Measurements from ENCODE around the gene PCNT.
"Not testable (repeated sequence)": the region's sequence is repeated elsewhere in the genome, so short reads cannot be mapped to it uniquely, and the experiment has no call there.

PCNT gene

DNA sequence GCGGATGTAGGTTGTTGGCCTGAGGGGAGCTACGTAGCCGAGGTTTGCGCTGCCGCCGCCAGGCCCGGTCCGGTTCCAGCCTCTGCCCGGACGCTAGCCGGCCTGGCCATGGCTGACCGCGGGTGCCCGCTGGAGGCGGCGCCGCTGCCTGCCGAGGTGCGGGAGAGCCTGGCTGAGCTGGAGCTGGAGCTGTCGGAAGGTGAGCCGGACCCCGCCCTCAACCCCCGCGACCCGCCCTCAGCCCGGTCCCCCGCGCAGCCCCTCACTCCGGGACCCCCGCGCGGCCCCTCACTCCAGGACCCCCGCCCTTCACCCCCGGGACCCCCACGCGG lies 135.0 kb downstream of the PCNT start:
- no peak for DNase-seq

DNA sequence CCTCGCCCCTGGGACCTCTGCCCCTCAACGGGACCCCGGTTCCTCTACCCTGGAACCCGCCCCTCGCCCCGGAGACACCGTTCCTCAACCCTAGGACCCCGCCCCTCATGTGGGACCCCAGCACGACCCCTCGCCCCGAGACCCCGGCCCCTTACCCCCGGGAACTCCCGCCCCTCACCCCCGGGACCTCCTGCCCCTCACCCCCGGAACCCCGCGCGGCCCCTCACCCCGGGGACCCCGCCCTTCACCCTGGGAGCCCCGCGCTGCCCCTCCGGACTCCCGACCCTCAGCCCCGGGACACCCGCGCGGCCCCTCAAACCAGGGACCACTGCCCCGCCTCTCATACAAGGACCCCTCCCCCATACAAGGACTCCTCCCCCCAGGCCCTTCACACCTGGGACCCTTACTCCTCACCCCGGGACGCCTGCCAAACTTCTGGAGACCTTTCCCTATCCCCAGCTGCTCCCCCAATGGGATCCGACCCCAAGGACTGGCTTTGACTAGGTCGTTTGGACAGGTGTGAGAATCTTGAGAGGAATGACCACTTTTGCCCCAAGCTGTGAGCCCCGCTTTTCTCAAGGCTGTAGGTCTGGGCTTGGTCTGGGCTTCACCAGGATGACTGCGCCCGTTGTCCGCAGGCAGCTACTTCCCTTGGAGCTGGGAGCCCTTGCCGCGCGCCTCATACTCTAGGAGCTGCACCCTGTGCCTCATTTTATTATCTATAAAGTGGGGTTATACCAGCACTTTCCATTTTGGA lies 135.6 kb downstream of the PCNT start:
- DNase-seq: peak in 1 of 4 experiments; percentile 5

DNA sequence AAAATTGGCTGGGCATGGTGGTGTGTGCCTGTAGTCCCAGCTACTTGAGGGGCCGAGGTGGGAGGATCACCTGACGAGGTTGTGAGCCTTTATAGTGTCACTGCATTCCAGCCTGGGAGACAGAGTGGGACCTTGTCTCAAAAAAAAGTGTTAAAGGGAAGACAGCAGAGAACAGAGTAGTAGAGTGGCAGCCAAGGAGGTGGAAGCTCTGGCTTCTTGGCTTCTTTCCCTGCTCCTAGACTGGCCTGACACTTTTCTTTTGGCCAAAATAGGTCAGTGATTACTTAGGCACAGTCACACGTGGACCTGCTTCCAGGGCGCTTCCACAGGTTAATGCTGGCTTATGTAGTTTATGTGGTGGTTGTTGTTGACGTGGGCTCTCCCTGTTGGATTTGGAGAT lies 138.0 kb downstream of the PCNT start:
- DNase-seq: no peak

DNA sequence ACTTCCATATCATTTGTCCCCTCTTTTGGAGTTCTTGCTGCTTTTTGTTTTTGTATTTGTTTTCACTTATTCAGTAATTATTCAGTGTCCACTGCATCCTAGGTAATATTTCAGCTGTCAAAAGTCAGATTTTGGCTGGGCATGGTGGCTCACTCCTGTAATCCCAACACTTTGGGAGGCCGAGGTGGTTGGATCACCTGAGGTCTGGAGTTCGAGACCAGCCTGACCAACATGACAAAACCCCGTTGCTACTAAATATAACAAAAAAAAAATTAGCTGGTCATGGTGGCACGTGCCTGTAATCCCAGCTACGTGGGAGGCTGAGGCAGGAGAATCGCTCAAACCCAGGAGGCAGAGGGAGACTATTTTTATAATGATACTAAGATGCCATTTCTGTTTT lies 141.2 kb downstream of the PCNT start:
- DNase-seq: not testable (repeated sequence)

DNA sequence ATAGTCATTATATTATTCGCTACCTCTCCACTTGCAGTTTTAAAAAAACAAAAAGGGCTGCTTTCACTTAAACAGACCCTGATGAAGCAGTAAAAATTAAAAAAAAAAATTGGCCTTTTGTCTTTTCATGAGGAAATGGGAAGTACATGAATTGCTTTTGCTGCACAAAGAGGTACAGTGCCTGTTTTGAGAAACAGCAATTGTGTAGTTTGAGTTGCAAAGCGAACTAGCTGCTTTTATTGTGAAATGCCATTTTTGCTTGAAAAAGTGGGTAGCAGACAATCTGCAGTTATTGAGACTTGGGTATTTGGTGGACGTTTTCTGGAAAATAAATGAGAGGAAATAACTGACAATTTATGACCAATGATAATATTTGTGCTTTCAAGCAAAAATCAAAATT lies 141.7 kb downstream of the PCNT start:
- DNase-seq: no peak

DNA sequence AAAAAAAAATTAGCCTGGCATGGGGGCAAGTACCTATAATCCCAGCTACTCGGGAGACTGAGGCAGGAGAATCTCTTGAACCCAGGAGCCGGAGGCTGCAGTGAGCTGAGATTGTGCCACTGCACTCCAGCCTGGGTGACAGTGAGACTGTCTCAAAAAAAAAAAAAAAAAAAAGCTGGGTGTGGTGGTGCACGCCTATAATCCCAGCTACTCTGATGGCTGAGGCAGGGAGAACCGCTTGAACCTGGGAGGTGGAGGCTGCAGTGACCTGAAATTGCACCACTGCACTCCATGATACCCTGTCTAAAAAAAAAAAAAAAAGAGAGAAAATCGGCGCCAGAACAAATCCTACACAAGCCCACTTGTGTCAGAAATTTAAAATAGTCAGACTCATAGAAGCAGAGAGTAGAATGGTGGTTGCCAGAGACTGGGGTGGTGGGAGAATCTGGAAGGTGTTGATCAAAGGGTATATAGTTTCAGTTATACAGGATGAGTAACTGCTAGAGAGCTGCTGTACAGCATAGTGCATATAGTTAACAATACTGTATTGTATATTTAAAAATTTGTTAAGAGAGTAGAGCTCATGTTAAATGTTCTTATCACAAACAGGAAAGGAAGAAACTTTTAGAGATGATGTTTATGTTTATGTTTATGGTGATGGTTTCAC lies 144.3 kb downstream of the PCNT start:
- DNase-seq: no peak

DNA sequence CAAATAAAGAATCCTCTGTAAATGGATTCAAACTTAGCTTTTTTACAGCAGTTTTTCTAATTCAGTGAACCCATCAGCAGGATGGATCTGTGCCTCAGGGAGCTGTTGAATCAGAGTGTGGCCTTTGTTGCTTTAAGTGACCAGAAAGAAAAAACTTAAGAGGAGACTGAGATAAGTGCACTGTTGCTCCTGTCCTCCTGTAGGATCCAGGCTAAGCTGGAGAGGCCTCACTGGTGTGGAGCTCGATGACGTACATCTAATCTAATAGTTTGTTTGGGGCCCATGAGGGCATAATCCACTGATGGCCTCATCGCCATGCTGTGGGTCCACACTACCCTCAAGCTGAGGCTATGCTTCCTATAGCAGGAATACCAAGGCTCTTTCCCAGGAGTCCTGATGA lies 145.3 kb downstream of the PCNT start:
- no peak for DNase-seq

DNA sequence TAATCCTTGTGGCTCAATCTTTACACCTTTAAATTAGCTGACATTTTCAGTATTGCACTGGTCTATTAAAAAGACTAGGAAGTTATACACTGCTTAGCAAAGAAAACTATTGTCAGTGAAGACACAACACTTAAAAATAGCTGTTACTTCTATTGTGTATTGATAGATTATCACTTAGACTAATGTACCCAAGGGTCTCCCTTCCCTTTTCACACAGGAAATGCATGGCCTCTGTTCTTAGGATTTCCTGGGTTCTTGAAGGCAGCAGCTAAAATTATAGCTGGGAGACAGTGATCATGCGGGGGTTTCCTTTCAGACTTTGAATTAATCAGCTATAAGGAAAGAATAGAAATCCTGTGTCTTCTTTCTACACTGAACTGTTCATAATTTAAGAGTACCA lies 147.6 kb downstream of the PCNT start:
- no peak for DNase-seq

DNA sequence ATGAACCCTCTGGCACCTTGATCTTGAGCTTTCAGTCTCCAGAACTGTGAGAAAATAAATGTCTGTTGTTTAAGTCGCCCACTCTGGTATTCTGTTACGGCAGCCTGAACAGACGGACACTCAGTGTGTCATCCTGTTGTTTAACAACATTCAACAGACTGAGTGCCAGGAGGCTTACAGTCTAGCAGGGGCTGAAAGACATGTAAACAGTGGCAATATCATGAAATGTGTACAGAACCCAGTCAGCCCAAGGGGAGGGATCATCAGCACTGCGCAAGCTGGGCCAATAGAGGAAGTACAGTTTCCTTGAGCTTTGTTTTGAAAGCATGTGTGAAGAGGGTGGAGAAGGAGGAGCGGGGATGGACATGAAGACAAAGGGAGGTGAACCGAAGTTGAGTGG lies 148.3 kb downstream of the PCNT start:
- DNase-seq: no peak

DNA sequence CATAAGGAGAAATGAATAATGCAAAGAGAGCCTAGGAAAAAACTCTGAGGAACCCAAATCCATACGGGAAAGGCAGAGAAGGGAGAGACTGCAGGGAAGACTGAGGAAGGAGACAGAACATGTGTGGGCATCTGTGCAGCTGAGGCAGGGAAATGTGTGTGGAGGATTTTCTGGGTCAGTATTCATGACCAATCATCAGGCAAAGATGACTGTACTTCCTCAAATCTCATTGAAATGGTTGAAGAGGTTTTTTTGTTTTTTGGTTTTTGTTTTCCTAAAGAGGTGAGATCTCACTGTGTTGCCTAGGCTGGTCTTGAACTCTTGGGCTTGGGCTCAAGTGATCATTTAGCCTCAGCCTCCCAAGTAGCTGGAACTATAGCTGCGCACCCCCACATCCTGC lies 150.4 kb downstream of the PCNT start:
- DNase-seq: no peak

DNA sequence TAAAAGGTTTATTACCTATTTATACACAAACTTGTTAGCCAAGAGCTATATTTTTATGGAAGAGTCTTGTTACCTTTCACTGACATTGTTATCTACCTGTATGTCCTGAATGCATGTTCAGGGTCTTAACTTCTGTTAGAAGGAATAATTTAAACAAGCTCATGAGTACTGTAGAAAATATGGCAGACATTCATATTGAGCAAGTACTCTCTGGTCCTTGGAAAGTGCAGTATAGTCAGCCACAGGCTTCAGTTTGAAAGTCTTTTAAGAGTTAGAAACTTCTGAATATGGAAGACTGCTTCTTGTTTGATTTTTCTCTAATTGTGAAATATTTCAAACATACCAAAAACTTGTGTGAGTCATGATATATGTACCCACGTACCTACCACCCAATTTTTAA lies 151.3 kb downstream of the PCNT start:
- no peak for DNase-seq

DNA sequence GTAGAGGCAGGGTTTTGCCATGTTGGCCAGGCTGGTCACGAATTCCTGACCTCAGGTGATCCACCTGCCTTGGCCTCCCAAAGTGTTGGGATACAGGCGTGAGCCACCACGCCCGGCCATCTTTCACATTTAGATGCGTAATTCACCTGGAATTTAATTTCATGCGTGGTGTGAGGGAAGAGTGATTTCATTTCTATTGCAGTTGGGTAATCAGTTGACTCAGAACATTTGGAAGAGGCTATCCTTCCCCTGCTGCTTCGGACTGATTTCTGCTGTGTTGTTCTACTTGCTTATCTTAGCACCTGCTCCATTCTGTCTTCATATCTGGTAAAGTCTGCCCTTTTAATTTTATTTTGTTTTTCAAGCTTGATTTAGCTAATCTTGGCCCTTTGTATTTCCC lies 153.8 kb downstream of the PCNT start:
- no peak for DNase-seq

DNA sequence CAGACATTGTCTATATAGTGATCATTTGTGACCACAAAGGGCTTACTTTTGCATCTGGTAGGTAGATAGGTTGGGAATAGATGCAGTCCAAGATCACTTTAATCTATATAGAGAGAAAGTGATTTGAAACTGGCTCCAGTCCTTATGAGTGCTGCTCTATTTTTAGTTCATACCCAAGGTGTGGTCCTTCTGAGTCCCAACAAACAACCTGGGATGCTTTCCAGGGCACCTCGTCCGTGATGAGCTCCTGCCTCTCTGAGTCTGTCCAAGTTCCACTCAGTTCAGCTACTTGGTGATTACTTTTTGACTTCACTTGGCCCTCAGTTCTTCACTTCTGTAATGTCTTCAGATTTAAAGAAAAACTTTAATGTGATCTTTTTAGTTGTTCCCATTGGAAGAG lies 155.0 kb downstream of the PCNT start:
- no peak for DNase-seq

DNA sequence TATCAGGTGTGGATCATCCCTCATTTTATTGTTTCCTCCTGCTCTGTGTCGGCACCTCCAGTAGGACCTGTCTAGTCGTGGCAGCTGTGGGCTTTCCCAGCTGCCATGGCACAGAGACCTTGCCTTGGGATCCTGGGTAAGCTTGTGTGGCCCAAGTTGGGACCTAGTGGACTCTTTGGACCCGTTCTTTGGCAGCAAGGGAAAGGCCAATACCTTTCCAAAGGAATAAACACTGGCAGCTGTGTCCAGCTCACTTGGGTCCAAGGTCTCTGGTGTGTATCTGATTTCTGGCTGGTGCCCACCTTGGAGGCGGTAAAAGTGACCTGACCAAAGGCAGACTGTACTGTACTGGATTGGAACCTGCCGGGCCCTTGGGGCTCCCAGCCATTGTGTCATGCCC lies 156.5 kb downstream of the PCNT start:
- DNase-seq: no peak

DNA sequence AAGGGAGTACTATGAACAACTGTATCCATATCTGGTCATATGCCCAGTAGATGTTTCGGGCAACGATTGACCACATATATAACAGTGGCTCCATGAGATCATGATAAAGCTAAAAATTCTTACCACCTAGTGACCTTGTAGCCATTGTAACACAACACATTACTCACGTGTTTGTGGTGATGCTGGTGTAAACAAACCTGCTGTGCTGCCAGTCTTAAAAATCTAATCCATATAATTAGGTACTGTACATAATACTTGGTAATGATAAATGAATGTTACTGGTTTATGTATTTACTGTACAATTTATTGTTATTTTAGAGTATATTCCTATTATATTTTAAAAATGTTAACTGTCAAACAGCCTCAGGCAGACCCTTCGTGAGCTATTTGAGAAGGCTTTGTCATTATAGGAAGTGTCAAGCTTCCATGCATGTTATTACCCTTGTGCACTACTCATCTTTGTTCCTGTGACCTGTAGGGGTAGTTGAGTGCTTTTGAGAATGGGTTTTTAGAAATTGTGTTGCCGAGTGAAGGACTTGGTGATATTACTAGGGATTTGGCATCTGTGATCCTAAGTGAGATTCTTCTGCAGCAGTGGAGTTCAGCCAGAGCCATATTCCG lies 158.4 kb downstream of the PCNT start:
- no peak for DNase-seq

DNA sequence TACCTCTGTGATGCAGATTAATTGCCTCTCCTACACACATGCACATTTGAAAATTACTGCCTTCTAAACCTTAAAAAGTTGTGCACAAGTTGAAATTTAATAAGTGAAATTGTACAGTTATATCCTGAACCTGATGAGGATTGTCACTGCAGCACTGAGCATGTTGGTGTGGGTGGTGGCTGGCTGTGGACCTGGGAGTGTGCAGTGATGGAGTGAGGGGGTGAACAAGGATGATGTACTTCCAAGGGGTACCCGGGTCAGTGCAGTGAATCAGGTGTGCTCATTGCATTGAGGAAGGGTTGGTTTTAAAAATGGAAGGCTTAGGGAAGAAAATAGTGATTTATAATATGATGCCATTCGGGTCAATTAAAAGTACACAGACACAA lies 158.9 kb downstream of the PCNT start:
- DNase-seq: no peak

DNA sequence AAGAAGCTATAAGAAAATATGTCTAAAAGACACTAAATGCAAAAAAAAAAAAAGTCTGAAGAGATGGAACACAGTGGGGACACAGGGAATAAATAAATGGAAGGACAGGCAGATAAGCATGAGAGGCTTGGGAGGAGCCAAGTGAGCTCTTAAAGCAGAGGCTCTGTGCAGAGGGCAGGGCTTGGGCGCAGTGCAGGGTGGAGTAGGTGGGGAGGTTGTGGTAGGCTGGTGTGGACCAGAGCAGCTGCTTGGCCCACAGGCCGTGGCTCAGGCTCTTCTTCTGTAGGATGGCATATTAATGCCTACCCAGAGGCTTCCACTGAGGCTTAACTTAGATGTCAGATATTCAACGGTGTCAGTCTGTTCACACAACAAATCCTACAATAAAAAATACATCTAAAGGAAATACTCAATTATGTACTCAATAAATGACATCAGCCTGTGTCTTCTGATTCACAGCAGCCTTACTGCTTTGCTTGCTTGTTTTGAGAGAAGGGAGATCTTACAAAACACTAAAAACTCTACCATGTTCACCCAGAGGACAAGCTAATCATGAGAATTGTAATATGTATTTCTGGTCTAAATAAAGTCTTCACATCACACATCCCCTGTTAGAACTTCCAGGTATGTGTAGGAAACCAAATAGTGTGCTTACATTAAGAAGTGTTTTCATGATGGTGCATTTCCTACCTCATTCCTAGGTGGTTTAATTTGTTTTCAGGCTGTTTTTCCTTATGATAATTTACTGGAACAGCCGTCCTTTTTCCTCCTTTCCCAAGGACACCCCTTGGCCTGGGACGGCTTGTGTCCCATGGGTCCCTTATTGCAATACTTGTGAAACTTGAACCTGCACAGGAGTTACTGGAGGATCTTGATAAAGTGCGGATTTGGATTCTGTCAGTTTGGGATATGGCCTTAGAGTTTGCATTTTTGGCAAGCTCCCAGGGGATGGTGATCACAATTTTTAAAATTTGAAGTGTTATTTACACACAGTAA lies 159.6 kb downstream of the PCNT start:
- no peak for DNase-seq

DNA sequence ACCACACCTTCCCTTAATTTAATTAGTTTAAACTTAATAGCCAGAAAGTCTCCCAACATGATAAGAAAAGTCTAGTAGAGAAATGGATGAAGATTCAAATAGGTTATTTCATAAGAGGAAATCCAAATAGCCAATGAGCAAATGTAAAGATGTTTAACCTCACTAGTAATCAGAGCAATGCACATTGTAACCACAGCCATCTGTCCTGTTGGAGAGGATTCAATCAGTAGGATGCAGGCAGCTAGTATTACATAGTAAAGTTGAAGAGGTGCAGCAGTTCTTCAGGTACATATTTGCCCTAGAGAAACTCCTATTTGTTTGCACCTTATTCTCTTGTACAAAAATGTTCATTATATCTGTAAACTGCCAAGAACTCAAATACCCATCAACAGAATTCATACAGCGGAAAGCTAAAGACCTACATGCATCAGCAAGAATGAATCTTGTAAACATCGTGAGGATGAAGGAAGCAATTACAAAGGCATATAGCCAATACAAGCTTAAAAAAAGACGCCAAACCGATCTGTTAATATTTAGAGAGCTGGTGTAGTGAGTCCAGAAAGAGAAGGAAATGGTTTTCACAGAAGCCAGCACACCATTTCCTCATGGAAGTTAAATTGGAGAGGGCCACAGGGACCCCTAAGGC lies 162.6 kb downstream of the PCNT start:
- no peak for DNase-seq

DNA sequence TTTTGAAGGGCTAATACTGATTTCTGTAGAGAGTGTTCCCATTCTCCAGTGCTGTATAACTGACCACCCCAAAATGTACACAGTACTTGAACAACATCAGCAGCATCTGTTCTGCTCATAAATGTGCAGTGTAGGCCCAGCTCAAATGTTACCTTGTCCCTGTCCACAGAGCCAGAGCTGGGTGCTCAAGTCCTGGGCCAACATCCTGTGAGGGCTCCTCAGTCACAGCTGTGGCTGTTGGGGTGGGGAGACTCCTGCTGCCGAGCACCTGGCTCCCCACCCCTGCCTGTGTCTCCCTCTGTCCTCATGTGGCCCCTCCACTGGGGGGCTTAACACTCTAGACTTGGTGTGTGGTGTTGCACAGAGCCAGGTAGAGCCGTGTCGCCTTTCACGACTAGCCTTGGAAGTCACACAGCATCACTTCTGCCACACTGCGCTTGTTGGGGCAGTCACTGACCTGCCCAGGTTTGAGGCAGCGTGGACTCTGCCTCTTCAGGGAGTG lies 165.3 kb downstream of the PCNT start:
- DNase-seq: no peak

DNA sequence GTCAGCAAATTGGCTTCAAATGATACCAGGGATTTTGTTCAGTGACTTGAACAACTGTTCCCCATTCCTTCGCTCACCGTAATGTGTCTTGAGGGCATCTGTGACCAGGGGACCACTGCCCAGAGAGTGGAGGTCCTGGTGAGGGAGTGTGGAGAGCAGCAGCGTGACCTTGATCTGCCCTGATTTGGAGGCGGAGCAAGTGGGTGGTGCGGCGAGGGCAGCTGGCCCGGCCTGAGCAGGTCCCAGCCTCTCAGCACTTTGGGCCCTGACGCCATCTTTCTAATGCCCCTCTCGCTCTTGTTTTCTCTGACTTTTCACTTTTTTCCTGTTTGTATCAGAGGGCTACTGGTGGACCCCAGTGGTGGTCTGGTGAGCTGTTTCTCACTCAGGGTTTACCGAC lies 165.8 kb downstream of the PCNT start:
- DNase-seq: no peak

DNA sequence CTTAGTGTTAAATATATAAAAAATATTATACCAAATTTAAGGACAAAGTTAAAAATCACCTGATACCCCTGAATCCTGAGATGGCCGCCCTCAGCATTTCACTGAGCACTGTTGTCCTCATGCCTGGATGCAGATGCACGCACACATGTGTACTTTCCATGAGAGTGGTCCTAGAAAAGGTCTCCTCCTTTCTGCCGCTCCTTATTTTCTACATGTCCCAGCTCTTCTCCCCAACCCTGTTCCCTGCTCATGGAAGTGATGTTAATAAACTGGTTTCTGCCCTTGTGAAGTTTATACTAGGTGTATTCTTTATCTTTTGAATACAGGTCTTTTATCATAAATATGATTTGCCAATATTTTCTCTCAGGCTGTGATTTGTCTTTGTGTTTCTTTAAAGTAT lies 167.6 kb downstream of the PCNT start:
- DNase-seq: no peak

DNA sequence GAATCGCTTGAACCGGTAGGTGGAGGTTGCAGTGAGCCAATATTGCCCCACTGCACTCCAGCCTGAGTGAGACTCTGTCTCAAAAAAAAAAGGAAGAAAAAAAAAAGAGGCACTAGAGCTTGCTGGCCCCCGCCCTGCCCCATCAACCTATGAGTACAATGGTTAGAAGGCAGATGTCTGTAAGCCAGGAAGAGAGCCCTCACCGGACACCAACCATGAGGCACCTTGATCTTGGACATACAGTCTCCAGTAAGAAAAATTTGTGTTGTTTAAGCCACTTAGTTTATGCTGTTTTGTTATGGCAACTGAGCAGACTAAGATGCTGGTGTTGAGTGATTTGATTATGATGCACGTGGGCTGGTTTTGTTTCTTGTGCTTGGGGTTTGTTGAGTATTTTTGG lies 168.9 kb downstream of the PCNT start:
- no peak for DNase-seq

DNA sequence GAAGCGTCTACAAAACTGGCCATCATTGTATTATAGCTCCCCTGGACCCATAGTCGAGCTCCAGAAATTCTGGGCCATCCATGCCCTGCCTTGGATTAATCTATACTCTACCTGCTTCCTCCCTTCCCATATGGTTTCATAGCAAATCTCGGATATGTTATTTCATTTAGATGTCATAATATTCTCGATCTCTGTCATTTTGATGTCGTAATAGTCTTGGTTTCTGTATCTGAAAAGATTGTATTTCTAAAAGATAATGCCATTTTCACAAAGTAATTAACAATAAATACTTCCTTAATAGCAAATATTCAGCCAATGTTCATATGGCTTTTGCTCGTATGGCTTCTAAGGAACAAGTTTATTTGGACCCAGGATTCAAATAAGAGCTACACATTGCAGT lies 169.9 kb downstream of the PCNT start:
- DNase-seq: no peak

Measured in activated naive CD4-positive, alpha-beta T cell (primary cell).